ENCODE results near the gene NUFIP2.

NUFIP2 gene

DNA sequence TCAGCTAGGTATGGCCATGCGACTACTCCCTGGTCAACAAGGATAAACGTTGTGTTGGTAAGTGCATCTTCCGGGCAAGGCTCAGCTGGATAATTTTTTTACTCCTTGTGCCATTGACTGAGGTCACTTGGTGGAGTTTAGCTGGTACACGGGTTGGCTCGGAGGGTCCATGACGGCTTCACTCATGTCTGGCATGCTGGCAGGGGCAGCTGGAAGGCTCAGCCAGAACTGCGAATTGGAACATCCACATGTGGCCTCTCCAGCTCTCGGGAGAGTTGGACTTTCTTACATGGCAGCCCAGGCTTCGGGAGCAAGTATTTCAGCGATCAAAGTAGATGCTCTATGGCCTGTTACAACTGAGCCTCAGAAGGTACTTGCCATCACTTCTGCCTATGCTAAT is 78.8 kb downstream of the NUFIP2 start:
- in situ Hi-C loops (cut with MboI; ENCODE audit: low pct_unique_long_range_greater_than_20kb, low sequenced_read_pairs, unreplicated experiment): no loop called here

DNA sequence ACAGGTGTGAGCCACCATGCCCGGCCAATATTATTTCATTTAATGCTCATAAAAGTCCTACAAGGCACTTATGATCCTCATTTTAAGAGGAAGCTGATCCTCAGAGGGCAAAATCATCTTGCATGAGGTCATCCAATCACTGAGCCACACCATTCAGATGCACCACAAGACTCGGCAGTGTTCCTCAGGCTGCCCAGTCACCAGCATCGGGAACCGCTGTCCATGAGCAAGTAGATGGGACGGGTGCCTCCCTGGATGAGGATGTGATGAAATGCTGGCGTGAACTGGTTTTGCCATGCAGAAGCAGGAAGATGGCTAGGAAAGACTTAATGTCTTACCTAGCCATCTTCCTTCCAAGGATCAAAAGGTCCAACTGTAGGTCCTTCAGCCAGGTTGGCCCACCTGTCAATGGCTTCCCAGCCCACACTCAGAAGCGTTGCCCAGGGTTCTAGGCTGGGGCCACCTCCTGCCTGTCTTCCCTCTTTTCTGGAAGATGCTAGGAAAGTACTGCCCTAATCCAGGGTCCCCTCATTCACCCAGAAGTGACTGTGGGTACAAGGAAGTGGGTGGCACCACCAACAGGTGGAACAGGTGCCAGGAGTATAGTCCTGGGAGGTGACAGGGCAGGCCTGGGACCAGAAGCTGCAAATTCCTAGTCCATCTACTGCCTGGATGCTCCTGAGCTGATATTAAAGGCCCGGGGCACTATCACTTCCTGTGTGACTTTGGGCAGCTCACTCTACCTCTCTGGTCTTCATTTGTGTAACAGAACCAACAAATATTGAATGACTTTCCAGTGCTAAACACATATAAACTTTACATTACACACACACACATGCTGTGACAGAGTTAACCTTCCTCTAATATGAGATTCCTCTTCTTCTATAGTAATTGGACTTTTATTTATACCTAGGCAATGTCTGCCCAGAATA is 79.5 kb downstream of the NUFIP2 start:
- no peak for DNase-seq (ENCODE audit: low spot score)
- in situ Hi-C loops (cut with MboI; ENCODE audit: low pct_unique_long_range_greater_than_20kb, low sequenced_read_pairs, unreplicated experiment): no loop called here

More for the DNA sequence above, 78.8 kb downstream of the NUFIP2 start:
- TF ChIP-seq, protein P1, sequence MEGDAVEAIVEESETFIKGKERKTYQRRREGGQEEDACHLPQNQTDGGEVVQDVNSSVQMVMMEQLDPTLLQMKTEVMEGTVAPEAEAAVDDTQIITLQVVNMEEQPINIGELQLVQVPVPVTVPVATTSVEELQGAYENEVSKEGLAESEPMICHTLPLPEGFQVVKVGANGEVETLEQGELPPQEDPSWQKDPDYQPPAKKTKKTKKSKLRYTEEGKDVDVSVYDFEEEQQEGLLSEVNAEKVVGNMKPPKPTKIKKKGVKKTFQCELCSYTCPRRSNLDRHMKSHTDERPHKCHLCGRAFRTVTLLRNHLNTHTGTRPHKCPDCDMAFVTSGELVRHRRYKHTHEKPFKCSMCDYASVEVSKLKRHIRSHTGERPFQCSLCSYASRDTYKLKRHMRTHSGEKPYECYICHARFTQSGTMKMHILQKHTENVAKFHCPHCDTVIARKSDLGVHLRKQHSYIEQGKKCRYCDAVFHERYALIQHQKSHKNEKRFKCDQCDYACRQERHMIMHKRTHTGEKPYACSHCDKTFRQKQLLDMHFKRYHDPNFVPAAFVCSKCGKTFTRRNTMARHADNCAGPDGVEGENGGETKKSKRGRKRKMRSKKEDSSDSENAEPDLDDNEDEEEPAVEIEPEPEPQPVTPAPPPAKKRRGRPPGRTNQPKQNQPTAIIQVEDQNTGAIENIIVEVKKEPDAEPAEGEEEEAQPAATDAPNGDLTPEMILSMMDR (IDR thresholded peaks at IDR 0.05; ENCODE audit: extremely low read depth, insufficient read depth, missing control alignments): no peak
- DNase-seq (ENCODE audit: low spot score): no peak

DNA sequence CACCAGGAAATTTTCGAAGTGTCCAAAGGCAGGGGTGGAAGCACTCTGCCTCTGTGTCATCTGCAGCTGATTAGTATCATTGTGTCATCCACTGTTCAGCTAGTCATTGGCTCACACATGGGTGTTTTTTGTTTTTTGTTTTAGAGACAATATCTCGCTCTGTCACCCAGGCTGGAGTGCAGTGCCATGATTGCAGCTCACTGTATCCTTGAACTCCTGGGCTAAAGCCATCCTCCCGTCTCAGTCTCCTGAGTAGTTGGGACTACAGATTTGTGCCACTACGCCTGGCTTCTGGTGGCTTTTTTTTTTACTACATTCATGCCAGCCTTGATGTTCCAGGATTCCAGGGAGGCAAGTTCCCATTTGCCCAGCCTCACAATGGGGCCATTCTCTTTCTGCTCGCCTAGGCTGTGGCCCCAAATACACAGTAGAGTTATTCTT is 81.2 kb downstream of the NUFIP2 start:
- TF ChIP-seq, protein P1 (IDR thresholded peaks at IDR 0.05; ENCODE audit: extremely low read depth, insufficient read depth, missing control alignments): no peak
- in situ Hi-C loops (cut with MboI; ENCODE audit: low pct_unique_long_range_greater_than_20kb, low sequenced_read_pairs, unreplicated experiment): no loop called here
- no peak for DNase-seq (ENCODE audit: low spot score)

More for the DNA sequence above, 79.5 kb downstream of the NUFIP2 start:
- TF ChIP-seq, protein P1 (IDR thresholded peaks at IDR 0.05; ENCODE audit: extremely low read depth, insufficient read depth, missing control alignments): no peak

DNA sequence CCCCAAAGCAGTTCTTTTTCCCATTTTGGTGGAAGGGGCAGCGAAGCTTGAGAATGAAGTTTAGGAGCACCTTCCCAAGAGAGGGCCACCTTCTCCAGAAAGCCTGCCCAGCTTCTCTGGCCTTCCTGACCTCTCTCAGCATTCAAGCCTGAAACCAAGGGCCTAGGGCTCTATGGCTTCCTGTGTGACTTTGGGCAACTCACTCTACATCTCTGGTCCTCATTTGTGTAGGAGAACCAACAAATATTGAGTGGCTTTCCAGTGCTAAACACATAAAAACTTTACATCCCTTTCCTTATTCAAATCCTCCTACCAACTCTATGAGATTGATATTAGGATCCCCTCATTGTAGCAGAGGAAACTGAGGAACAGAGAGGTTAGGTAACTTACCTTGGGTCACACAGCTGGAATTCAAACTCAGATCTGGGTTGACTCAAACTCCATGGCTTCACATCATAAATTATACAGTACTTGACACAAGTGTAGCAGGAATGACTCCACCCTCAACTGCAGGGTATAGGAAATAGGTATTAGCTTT is 81.8 kb downstream of the NUFIP2 start:
- no peak for DNase-seq (ENCODE audit: low spot score)
- TF ChIP-seq, protein P1 (IDR thresholded peaks at IDR 0.05; ENCODE audit: extremely low read depth, insufficient read depth, missing control alignments): no peak
- in situ Hi-C loops (cut with MboI; ENCODE audit: low pct_unique_long_range_greater_than_20kb, low sequenced_read_pairs, unreplicated experiment): no loop called here

DNA sequence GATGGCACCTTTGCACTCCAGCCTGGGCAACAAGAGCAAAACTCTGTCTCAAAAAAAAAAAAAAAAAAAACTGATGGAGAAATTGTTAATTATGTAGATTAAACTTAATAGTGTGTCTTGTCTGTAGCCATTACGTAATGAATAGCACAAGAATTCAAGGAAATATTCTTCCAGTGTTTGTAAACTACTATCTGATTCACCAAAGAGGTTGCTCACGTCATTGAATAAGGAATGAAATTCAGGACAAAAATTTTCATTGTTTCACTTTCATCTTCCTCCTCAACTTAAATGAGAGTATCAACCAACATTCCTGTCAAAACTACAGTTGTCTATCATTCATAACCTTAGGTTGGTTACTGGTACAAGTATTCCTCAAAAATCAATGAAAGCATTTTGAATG is 83.1 kb downstream of the NUFIP2 start:
- in situ Hi-C loops (cut with MboI; ENCODE audit: low pct_unique_long_range_greater_than_20kb, low sequenced_read_pairs, unreplicated experiment): no loop called here
- TF ChIP-seq, protein P1 (IDR thresholded peaks at IDR 0.05; ENCODE audit: extremely low read depth, insufficient read depth, missing control alignments): no peak
- no peak for DNase-seq (ENCODE audit: low spot score)

DNA sequence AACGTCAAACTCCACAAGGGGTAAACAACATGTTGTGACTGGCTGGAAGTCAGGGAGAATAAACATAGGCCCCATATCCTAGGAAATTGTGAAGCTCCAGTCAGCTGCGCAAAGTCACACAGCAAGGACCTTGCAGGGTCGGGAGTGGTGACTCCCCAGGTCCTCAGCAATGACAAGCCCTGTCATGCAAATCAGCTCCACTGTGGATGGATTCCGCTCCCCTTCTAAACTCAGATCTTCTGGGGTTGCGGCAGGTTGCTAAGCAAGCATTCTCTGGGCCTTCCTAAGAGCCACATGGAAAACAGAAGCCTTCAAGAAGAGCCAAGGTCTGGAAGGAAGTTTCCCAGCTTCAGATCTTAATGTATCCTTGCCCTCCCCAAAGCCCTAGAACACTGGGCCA is 84.9 kb downstream of the NUFIP2 start:
- in situ Hi-C loops (cut with MboI; ENCODE audit: low pct_unique_long_range_greater_than_20kb, low sequenced_read_pairs, unreplicated experiment): no loop called here
- DNase-seq (ENCODE audit: low spot score): no peak
- TF ChIP-seq, protein P1 (IDR thresholded peaks at IDR 0.05; ENCODE audit: extremely low read depth, insufficient read depth, missing control alignments): no peak

Data from GM13977 (cell line).